GM21576 (cell line): Measurements from ENCODE around the gene ETFB.

Source experiments
- ATAC-seq: cut with Tn5 transposase; IDR thresholded peaks from one replicate; pipeline ENCODE4 v1.9.1; 2021; ENCODE audit warnings: mild to moderate bottlenecking, moderate library complexity; ENCODE audit not compliant: unreplicated experiment

The ETFB gene

DNA sequence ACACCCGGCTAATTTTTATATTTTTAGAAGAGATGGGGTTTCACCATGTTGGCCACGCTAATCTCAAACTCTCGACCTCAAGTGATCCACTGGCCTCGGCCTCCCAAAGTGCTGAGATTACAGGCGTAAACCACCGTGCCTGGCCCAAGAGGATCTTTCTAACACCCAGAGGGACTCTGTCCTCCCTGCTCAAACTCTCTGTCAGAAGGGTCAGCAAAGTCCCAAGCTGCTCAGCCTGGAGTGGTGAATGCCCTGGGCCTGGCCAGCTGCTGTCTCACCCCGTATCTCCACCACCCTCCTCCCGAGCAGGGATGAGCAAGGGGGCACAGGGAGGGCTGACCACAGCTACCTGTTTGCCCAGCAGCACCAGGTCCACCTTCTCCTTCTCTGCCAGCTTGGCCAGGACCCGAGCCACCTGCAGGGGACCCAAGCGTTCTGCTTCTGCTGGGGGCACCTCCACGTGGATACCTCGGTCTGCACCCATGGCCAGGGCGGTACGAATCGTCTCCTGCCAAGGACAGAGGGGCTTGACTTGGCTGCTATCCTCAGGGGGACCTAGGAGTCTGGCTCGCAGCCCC lies 13.3 kb downstream of the ETFB start:
- no peak for ATAC-seq

GRCh38 chr19:51351266-51351990 lies 14.8 kb downstream of the ETFB start:
- ATAC-seq: no peak

GRCh38 chr19:51347209-51347928 lies 18.8 kb downstream of the ETFB start:
- no peak for ATAC-seq

DNA sequence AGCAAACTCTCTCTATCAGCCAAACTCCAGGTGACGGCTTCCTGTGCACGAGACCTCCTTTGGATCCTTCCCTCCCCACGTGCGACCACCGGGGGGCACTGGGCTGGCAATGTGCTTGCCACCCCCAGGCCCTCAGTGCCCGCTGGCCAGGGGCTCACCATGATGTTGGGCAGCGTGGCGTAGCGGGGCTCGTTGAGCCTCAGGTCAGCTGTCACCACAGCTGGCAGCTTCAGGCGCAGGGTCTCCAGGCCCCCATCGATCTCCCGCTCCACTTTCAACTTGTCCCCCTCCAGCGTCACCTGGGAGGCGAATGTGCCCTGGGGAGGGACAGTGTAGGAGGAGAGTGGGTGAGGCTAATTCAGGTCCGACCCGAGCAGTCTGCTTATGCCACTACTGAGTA lies 19.4 kb downstream of the ETFB start:
- ATAC-seq: no peak

GRCh38 chr19:51345076-51345620 lies 21.0 kb downstream of the ETFB start:
- ATAC-seq: no peak

GRCh38 chr19:51342631-51343569 lies 23.3 kb downstream of the ETFB start:
- no peak for ATAC-seq

DNA sequence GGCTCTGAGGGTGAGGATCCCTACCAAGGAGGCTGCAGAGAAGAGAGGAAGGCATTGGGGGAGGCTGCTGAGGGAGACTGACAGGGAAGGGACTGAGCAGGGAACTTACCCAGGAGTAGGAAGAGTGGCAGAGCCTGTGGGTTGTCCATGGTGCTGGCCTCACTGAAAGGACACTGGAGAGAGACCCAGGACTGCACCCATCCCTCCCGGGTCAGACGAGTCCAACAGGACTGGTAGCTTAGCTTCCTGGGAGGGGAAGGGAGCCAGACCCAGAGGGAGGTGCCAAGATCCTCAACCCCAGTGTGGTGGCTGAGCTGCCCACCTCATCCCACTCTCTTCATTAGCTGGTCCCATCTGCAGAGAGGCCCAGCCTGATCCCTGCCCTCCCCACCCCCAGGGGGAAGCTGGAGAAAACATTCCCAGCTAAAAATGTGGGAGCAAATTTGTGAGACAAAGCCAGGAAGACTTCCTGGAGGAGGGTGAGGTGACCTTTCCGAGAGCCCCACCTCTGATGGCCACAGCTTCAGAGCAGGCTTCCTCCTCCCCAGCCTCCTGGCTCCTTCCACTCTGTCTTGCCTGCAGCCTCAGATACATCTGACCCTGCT lies 24.1 kb downstream of the ETFB start, which contains the start of gene VSIG10L:
VSIG10L (minus strand) TSS at position 164 of the 605 bp plus-strand sequence; CDS start at position 149, 15 bp downstream.
- no peak for ATAC-seq

- ATAC-seq: no peak
Measured at GRCh38 chr19:51341066-51341465, 25.1 kb downstream of the ETFB start.

- peak; percentile 49 for ATAC-seq
Measured at GRCh38 chr19:51339687-51340656, 26.2 kb downstream of the ETFB start.

- ATAC-seq: no peak
Measured at GRCh38 chr19:51339313-51339686, 26.9 kb downstream of the ETFB start.

- ATAC-seq: peak; percentile 40
Measured at GRCh38 chr19:51338563-51339312, 27.4 kb downstream of the ETFB start.

GRCh38 chr19:51337861-51338562 lies 28.2 kb downstream of the ETFB start:
- ATAC-seq: no peak

GRCh38 chr19:51337141-51337860 lies 28.9 kb downstream of the ETFB start:
- no peak for ATAC-seq

- ATAC-seq: no peak
Measured at GRCh38 chr19:51333836-51334460, 32.2 kb downstream of the ETFB start.

DNA sequence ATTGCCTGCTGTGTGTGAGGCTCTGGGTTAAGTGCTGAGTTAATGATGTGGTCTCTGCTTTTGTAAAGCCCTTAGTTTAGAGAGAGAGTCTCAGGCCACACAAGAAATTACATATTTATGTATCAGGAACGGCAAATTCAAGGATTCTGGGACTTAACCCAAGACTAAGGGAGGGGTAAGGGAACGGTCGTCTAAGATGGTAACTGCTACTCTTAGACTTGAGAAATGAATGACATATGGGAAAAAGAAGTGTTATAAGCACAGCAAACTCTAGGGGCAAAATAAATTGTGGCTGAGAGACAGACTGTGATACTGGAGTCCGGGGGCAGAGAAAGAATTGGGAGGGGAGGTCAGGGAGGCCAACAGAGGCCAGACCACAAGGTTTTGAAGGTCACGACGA lies 34.5 kb downstream of the ETFB start:
- no peak for ATAC-seq

GRCh38 chr19:51331193-51331592 lies 35.0 kb downstream of the ETFB start:
- no peak for ATAC-seq

- ATAC-seq: no peak
Measured at GRCh38 chr19:51330366-51330765, 35.8 kb downstream of the ETFB start.
